WI38 (cell line): Measurements from ENCODE around the gene CD226.

Source experiments
- H3K4me3 ChIP-seq: 2 replicates; pipeline ENCODE4 v1.5.1; 2011; ENCODE audit warnings: low read depth, mild to moderate bottlenecking, control low read depth, low read length
- TF ChIP-seq, protein P1 (sequence below): IDR thresholded peaks from 2 replicates; pipeline ENCODE4 v1.5.1; 2012; ENCODE audit warnings: low read depth, mild to moderate bottlenecking, control low read depth, low read length

Gene CD226

DNA sequence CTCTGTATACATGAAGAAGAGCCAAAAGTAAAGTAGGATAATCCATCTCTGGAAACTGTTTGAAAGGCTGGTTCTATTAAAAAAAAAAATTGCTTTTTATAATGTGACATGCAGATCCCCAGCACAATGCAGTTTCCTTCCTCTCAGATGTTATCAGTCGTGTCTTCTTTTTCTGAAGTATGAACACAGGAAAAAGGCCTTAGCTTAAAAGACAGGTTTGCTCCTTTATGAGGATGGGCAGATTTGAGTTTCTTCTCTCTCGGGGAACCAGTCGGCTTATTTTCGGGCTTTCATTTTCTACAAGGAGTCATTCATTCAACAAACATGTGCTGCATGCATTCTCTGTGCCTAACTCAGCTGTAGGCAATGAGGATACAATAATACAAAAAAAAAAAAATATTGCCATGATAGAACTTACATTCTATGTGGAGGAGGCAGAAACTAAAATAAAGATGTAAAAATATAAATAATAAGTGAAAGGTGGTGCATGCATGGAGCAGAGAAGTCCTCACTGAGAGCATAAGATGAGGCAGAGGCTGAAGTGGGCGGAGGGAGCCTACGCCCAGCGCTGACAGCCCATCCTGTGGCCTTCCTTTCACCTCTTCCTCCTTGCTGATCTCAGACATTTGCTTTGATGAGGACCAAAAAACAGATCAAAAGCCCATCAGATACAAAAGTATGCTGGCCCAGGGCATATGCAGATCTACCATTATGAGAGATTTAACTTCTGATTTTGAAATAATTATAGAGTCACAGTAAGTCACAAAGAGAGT lies at the start of gene CD226:
Gene CD226 (minus strand): TSS at position 513 of the 773 bp plus-strand sequence. CDS start 467 bp downstream, at position 46.
- no peak within 1 kb of the TSS for H3K4me3 ChIP-seq
- TF ChIP-seq, protein P1, sequence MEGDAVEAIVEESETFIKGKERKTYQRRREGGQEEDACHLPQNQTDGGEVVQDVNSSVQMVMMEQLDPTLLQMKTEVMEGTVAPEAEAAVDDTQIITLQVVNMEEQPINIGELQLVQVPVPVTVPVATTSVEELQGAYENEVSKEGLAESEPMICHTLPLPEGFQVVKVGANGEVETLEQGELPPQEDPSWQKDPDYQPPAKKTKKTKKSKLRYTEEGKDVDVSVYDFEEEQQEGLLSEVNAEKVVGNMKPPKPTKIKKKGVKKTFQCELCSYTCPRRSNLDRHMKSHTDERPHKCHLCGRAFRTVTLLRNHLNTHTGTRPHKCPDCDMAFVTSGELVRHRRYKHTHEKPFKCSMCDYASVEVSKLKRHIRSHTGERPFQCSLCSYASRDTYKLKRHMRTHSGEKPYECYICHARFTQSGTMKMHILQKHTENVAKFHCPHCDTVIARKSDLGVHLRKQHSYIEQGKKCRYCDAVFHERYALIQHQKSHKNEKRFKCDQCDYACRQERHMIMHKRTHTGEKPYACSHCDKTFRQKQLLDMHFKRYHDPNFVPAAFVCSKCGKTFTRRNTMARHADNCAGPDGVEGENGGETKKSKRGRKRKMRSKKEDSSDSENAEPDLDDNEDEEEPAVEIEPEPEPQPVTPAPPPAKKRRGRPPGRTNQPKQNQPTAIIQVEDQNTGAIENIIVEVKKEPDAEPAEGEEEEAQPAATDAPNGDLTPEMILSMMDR: no peak

DNA sequence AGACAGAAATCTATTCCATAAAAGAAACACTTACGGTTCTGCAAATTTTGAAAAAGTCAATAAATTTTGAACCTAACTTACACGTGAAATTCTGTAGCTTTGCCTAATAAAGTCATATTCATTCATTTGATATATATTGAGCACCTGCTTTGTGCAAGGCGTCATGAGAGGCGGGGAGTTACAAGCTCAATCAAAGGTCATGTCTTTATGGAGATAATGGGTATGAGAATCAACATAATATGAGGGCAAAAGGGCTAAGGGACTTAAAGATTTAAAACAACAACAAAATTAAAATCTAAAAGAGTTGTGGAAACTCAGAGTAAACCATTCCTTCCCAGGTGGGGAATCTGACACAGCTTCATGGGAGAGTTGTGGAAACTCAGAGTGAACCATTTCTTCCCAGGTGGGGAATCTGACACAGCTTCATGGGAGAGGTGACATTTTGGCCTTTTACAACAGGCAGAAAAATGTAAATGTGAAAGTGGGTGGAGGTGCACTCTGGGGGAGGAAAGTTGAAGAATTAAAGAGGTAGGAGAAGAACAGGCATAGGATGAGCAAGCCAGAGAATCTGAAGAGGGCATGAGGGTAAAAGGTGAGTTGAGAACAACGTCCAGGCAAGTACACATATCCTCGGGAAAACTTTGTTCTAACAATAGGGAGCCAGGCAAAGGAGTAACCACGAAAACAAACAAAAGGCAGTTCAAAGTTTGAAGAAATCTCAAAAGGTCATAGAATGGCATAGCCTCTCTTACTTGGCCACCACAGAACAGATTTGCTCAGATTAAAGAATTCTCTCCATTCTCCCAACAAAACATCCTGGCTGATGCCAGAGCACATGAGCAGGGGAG lies 49.5 kb upstream of the CD226 start:
- TF ChIP-seq, protein P1: no peak

DNA sequence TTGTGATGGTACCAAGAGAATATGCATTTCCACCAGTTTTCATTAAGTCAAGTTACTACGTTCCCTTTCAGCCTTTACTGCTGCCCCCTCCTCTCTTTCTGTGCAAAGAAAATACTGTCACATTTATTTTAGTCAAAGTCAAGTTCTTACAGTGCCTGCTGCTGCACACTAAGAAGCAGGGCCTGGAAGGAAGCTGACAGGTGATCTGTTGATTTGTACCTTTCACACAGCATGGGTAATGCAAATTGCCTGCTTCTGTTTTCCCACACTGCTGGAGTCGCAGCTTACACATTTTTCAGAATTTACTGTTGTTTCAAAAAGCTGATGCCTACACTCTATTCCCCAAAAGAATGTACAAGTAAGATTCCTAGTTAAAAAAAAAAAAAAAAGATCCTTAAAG lies 48.7 kb upstream of the CD226 start:
- TF ChIP-seq, protein P1: no peak
- no peak overlapping the region for H3K4me3 ChIP-seq

More for the DNA sequence above, 49.5 kb upstream of the CD226 start:
- no peak overlapping the region for H3K4me3 ChIP-seq

DNA sequence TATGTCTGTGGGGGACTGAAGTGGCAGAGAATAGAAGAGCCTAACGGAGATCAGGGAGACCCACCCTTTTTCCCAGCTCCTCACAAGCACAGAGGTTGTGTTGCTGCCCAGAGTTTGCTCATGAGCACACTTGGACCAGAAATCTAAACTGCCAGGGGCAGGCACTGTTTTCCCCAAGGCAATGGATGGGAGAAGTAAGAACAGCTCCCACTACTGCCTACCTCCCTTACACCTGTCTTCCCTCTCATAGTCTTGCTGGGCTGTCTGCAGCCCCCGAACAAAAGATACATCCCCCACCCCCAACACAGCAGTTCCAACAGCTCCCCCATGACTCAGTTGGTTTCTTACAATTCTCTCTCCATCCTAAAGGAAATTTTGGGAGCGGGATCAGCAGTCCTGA lies 48.1 kb upstream of the CD226 start:
- TF ChIP-seq, protein P1: no peak
- no peak overlapping the region for H3K4me3 ChIP-seq

DNA sequence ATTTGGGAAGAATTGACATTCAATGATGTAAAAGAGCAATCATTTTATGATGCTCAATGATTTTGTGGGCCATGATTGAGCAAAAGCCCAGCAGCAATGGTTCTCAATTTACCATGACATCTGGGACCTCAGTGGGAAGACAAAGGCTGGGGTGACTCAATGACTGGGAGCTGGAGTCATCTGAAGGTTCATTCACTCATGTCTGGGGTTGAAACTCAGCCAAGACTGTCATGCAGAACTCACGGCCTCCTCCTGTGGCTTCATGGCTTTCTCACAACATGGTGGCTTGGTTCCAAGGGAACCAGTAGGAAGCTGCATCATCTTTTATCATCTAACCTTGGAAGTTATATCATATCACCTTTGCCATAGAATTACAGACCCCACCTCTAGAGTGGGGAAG lies 45.1 kb upstream of the CD226 start:
- no peak overlapping the region for H3K4me3 ChIP-seq
- TF ChIP-seq, protein P1: no peak

DNA sequence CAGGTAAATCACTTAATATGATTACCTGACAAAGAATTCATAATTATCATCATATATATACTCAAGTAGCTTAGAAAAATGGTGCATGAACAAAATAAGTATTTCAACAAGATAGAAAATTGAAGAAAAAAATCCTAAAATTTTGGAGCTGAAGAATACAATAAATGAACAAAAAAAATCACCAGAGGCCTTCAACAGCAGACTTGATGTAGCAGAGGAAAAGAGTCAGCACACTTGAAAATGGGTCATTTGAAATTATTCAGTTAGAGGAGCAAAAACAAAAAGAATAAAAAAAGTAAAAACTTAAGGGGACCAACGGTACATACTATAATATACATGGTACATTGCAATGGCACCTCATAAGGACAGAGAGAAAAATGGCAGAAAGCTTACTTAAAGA lies 40.2 kb upstream of the CD226 start:
- TF ChIP-seq, protein P1: no peak
- no peak overlapping the region for H3K4me3 ChIP-seq

DNA sequence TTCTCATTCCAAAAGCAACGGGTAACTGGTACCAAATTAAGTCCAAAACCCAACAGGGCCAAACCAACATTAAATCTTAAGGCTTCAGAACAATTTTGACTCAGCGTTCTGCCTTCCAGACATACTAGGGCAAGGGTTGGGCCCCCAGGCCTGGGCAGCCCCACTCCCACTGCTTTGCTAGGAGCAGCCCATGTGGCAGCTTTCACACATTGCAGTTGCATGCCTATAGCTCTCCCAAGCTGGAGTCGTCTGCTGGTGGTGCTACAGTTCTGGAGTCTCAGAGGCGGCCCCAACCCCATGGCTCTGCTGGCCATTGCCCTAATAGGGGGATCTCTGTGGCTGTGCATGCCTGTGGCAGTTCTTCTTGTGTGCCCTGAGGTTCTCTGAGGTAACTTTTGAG lies 37.6 kb upstream of the CD226 start:
- H3K4me3 ChIP-seq: no peak overlapping the region
- TF ChIP-seq, protein P1: no peak
